Measurements from ENCODE around the gene SOWAHA. TPM values are rescaled to one million over a fixed set of nuclear protein-coding genes. Genes with fewer than 3 reads are reported as not detected.

The SOWAHA gene
- total and polyA plus RNA-seq, 2 of the 4 experiments (the other 2 are of a cell fraction), result 0.03 TPM; not detected in 1

- in situ Hi-C loops (cut with MboI; ENCODE audit: low sequenced_read_pairs), result no loop called here
- TF ChIP-seq MAFK (IDR thresholded peaks at IDR 0.05; ENCODE audit: low read depth, low read length), result no peak
- no peak for TF ChIP-seq POLR2A (IDR thresholded peaks at IDR 0.05; ENCODE audit: low read depth, low read length)
- TF ChIP-seq RFX5 (IDR thresholded peaks at IDR 0.05; ENCODE audit: low read depth, low read length), result no peak
- no peak for TF ChIP-seq RAD21 (IDR thresholded peaks at IDR 0.05; ENCODE audit: low read length)
- Histone ChIP-seq H3K18ac (ENCODE audit: low read depth, low read length) (no peak overlapping the region), H3K27ac (ENCODE audit: insufficient read depth, low read length) (no peak overlapping the region), H3K27me3 (ENCODE audit: control insufficient read depth, insufficient read depth, low read length) (no peaks in the 10 kb centered on the region), H2AK9ac (replicated peaks; ENCODE audit: low read depth, low read length, poor library complexity) (no peak overlapping the region), H3K14ac (replicated peaks; ENCODE audit: low read depth, low read length) (no peak overlapping the region), H3K56ac (ENCODE audit: extremely low read depth, insufficient read depth, low read length) (no peak overlapping the region), H3K79me1 (ENCODE audit: low read depth in 1 of 2, low read length in 2 of 2) (peaks cover 16 to 37% of the 10 kb centered on the region in 2 experiments), H2AK5ac (ENCODE audit: low read depth, low read length) (no peak overlapping the region), H3K4me1 (ENCODE audit: control insufficient read depth, insufficient read depth, low read length) (peaks cover 18% of the 10 kb centered on the region), H2BK120ac (ENCODE audit: low read depth, low read length) (no peak overlapping the region), H3K4me3 (ENCODE audit: insufficient read depth, low read depth, low read length) (no peak overlapping the region), H3K4ac (ENCODE audit: low read depth, low read length) (no peak overlapping the region), H4K8ac (ENCODE audit: low read depth in 2 of 2, low read length in 2 of 2) (no peak overlapping the region), H4K5ac (ENCODE audit: low read depth, low read length) (no peak overlapping the region), H2BK5ac (ENCODE audit: low read depth, low read length, poor library complexity, severe bottlenecking) (no peak overlapping the region), H3K4me2 (ENCODE audit: low read depth, low read length) (no peak overlapping the region), H4K20me1 (ENCODE audit: insufficient read depth, low read length) (peaks cover 14% of the 10 kb centered on the region; the same call in 1 of the 2 replicates), H3K9me3 (ENCODE audit: control insufficient read depth, insufficient read depth, low read length) (no peaks in the 10 kb centered on the region), H2AFZ (replicated peaks; ENCODE audit: low read length, poor library complexity) (no peak overlapping the region), H3K9ac (ENCODE audit: low read depth, low read length) (no peak overlapping the region), H3K9me1 (ENCODE audit: insufficient read depth, low read length) (peaks cover 20% of the 10 kb centered on the region), H2BK15ac (ENCODE audit: low read depth, low read length) (no peak overlapping the region), H4K91ac (ENCODE audit: insufficient read depth, low read depth, low read length) (no peak overlapping the region), H2BK20ac (ENCODE audit: low read depth, low read length) (no peak overlapping the region), H3K23ac (ENCODE audit: low read depth, low read length) (no peak overlapping the region), H3K36me3 (ENCODE audit: control insufficient read depth, insufficient read depth, low read length) (no peaks in the 10 kb centered on the region)
- CTCF ChIA-PET, result interaction anchor here (1.5 kb wide), 1 partner anchor 42 kb away, joined by 3 read pairs; no protein-coding TSS in a partner anchor
- intact Hi-C loops (cut with micrococcal nuclease), result no loop called here
- BruUV-seq (replicated peaks), result no TSS peak
- DNase-seq, result no peak
- POLR2A ChIA-PET (ENCODE audit: unreplicated experiment), result no interaction called here
- 94% methylated on average over 2 of the region's 5 CpGs; no CpG with 5 or more reads in 1 of the 2 experiments for WGBS, 2 experiments (ENCODE audit: extremely low coverage in 2 of 2, insufficient read length in 1 of 2)
- ATAC-seq (ENCODE audit: low read depth), result no peak
- dilution Hi-C loops (cut with HindIII; ENCODE audit: low sequenced_read_pairs, unreplicated experiment), result no loop called here
These were observed 34.2 kb upstream of the SOWAHA start for GRCh38 chr5:132778856-132779255.
